ENCODE measurements around the gene LPGAT1. TPM values are rescaled to one million over a fixed set of nuclear protein-coding genes. Genes with fewer than 3 reads are reported as not detected.
A peak's percentile ranks its signal among the peaks of the same experiment; 100 is the strongest.

LPGAT1 gene
- total RNA-seq, 1 experiment from 2014 or later, result 46.0 TPM

DNA sequence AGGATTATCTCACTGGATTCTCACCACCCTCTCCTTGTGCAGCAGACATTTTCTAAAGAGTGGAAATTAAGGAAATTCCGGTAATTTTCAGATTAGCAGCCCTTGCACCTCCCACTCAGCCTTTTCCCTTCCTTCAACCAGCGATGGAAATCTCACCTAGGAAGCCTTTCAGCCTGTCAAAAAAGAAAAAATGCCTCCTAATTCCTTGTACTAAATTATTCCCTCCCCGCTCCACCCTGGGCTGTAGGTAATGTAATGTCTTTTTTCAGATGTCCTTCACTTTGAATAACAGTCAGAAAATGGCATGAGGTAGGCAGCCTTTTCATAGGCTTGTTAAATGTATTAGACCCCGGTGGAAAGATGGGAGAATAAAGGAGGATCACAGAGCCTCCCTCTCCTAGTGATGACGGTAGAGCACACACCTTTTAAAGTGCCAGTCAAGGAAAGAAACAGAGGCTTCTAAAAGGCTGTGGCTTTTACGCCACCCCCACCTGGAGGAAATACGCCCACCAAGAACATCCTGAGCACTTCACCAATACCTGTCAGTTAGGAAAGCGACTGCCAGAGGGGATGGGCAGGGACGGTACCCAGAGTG lies 92.4 kb downstream of the LPGAT1 start:
- peaks cover 45% of the 10 kb centered on the region for H3K4me1 ChIP-seq (replicated peaks; ENCODE audit: insufficient read depth)
- ChIA-PET CTCF (no interaction called here), POLR2A (ENCODE audit: unreplicated experiment) (no interaction called here)
- no peaks in the 10 kb centered on the region for H3K79me2 ChIP-seq (ENCODE audit: low read depth)
- BruUV-seq (replicated peaks), result TSS peak; percentile 18
- H3K9me2 ChIP-seq (ENCODE audit: insufficient read depth), result no peaks in the 10 kb centered on the region
- intact Hi-C loops (cut with micrococcal nuclease; ENCODE audit: unreplicated experiment), result loop anchor here (5.0 to 10.0 kb wide), 3 partner anchors 163 to 857 kb away; partner anchors contain the start of genes RCOR3 and SLC30A1
- no peak overlapping the region for H3K27ac ChIP-seq
- peaks cover 24% of the 10 kb centered on the region for H3F3A ChIP-seq (ENCODE audit: insufficient read depth, low read depth)
- no peaks in the 10 kb centered on the region for H3K27me3 ChIP-seq (ENCODE audit: insufficient read depth, low read depth)
- no peaks in the 10 kb centered on the region for H3K36me3 ChIP-seq (ENCODE audit: low read depth)
- no peak overlapping the region for H2AFZ ChIP-seq
- no peaks in the 10 kb centered on the region for H4K20me1 ChIP-seq (ENCODE audit: insufficient read depth)
- H3K4me2 ChIP-seq, result 0 out of 2 replicates have a peak overlapping the region, but pooled peaks have one; percentile 43
- H3K4me3 ChIP-seq, result no peak overlapping the region
- TF ChIP-seq, protein P1, sequence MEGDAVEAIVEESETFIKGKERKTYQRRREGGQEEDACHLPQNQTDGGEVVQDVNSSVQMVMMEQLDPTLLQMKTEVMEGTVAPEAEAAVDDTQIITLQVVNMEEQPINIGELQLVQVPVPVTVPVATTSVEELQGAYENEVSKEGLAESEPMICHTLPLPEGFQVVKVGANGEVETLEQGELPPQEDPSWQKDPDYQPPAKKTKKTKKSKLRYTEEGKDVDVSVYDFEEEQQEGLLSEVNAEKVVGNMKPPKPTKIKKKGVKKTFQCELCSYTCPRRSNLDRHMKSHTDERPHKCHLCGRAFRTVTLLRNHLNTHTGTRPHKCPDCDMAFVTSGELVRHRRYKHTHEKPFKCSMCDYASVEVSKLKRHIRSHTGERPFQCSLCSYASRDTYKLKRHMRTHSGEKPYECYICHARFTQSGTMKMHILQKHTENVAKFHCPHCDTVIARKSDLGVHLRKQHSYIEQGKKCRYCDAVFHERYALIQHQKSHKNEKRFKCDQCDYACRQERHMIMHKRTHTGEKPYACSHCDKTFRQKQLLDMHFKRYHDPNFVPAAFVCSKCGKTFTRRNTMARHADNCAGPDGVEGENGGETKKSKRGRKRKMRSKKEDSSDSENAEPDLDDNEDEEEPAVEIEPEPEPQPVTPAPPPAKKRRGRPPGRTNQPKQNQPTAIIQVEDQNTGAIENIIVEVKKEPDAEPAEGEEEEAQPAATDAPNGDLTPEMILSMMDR (conservative IDR thresholded peaks at IDR 0.05), result no peak
- no peak for DNase-seq
- no peaks in the 10 kb centered on the region for H3K9me3 ChIP-seq (ENCODE audit: insufficient read depth, low read depth)

DNA sequence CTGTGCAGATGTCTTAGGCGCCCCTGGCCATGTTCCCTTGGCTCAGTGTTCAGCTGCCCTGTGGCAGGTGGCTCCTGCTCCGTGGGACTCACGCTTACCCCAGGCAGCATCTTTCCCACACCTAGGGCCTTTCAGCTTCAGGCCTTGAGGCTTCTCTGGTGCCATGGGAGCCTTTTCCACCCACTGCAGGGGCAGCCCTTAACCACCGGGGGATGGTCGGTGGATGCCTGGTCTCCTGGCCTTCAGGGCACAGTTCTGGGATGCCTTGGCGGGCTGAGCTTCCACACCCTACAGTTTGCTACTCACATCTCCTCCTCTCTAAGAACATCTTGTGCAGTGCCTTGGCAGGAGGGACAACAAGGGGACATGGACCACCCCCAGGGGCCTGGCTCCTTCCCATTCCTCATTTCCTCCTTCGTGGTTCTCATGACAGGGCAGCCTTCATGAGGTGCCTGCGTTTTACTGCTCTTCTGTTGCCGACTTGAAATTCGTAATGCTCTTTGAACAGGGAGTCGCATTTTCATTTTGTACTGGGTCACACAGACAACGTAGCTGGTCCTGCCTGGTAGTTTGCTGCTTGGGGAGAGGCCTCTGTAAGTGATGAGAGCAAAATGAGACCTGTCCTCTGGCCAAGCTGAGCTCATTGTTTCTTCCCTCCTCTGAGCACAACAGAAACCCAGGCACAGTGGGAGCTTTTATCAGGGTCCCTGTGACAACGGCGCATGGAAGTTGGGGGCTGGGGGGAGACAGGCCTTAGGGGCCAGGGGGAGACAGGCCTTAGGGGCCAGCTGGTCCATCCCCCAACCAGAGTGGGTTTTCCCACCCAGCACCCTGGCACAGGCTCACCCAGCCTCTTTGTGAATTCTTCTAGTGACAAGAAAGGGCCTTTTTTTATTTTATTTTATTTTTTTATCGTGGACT lies 93.2 kb downstream of the LPGAT1 start:
- DNase-seq, result no peak
- no TSS peak for BruUV-seq (replicated peaks)
- Histone ChIP-seq H3K4me1 (replicated peaks; ENCODE audit: insufficient read depth) (peaks cover 45% of the 10 kb centered on the region), H2AFZ (no peak overlapping the region), H3K9me2 (ENCODE audit: insufficient read depth) (no peaks in the 10 kb centered on the region), H3K27me3 (ENCODE audit: insufficient read depth, low read depth) (no peaks in the 10 kb centered on the region), H3K4me3 (no peak overlapping the region), H3K4me2 (no peak overlapping the region), H3K79me2 (ENCODE audit: low read depth) (no peaks in the 10 kb centered on the region), H3K27ac (no peak overlapping the region), H4K20me1 (ENCODE audit: insufficient read depth) (no peaks in the 10 kb centered on the region), H3F3A (ENCODE audit: insufficient read depth, low read depth) (peaks cover 24% of the 10 kb centered on the region), H3K36me3 (ENCODE audit: low read depth) (no peaks in the 10 kb centered on the region), H3K9me3 (ENCODE audit: insufficient read depth, low read depth) (no peaks in the 10 kb centered on the region)
- intact Hi-C loops (cut with micrococcal nuclease; ENCODE audit: unreplicated experiment), result loop anchor here (5.0 to 10.0 kb wide), 3 partner anchors 163 to 857 kb away; partner anchors contain the start of genes RCOR3 and SLC30A1
- CTCF ChIA-PET, result no interaction called here
- TF ChIP-seq, protein P1 (conservative IDR thresholded peaks at IDR 0.05), result no peak
- no peak for TF ChIP-seq EZH2 (IDR thresholded peaks at IDR 0.05; ENCODE audit: low read depth)
- POLR2A ChIA-PET (ENCODE audit: unreplicated experiment), result interaction anchor here (0.5 kb wide), 1 partner anchor 10 kb away, joined by 3 read pairs; no protein-coding TSS in a partner anchor

DNA sequence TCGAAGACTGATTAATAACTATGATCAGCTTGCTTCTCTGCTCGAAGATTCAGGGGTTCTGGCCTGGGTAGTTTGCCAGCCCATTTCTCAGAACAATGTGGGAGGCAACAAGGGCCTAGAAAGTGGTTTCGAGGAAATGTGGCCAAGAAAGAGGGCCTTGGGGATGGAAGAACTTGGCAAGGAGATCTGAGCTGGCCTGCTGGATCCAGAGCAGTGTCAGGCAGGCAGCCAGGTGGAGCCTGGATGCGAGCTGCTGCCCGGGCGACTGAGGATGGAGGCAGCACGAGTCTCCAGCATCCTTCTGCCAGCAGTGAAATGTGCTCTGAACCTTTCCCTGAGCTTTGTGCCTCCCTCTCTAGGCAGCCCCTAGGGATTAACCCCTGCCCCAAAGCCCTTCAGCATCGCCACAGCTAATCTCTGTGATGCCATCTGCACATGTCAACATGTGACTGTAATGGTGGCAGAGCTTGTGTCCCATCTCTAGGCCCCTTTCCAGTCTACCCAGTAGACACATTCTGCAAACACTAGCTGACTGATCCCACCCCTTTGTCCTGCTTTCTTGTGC lies 94.1 kb downstream of the LPGAT1 start:
- no peaks in the 10 kb centered on the region for H3K79me2 ChIP-seq (ENCODE audit: low read depth)
- no TSS peak for BruUV-seq (replicated peaks)
- peaks cover 45% of the 10 kb centered on the region for H3K4me1 ChIP-seq (replicated peaks; ENCODE audit: insufficient read depth)
- no peaks in the 10 kb centered on the region for H3K36me3 ChIP-seq (ENCODE audit: low read depth)
- no peak for TF ChIP-seq EZH2 (IDR thresholded peaks at IDR 0.05; ENCODE audit: low read depth)
- TF ChIP-seq, protein P1 (conservative IDR thresholded peaks at IDR 0.05), result no peak
- no peaks in the 10 kb centered on the region for H3K9me3 ChIP-seq (ENCODE audit: insufficient read depth, low read depth)
- intact Hi-C loops (cut with micrococcal nuclease; ENCODE audit: unreplicated experiment), result loop anchor here (5.0 to 10.0 kb wide), 3 partner anchors 162 to 858 kb away; partner anchors contain the start of genes RCOR3 and SLC30A1
- DNase-seq, result no peak
- POLR2A ChIA-PET (ENCODE audit: unreplicated experiment), result interaction anchor here (0.5 kb wide), 1 partner anchor 409 kb away, joined by 6 read pairs; no protein-coding TSS in a partner anchor
- CTCF ChIA-PET, result interaction anchor here (0.8 kb wide), 1 partner anchor 299 kb away, joined by 3 read pairs; the partner anchor contains the start of genes DTL and INTS7
- peak overlapping the region; percentile 72 for H3K27ac ChIP-seq
- H4K20me1 ChIP-seq (ENCODE audit: insufficient read depth), result no peaks in the 10 kb centered on the region
- H3F3A ChIP-seq (ENCODE audit: insufficient read depth, low read depth), result peaks cover 24% of the 10 kb centered on the region
- no peaks in the 10 kb centered on the region for H3K9me2 ChIP-seq (ENCODE audit: insufficient read depth)
- H2AFZ ChIP-seq, result no peak overlapping the region
- H3K4me2 ChIP-seq, result peak overlapping the region; percentile 72
- H3K4me3 ChIP-seq, result no peak overlapping the region
- no peaks in the 10 kb centered on the region for H3K27me3 ChIP-seq (ENCODE audit: insufficient read depth, low read depth)

Measured in PC-9 (cell line).